GDM1 (cell line): ENCODE results near the gene CRCP.

Source experiments
- DNase-seq: peaks from one replicate; lab custom pipeline; 2025; lab: John Stamatoyannopoulos, UW

CRCP gene

DNA sequence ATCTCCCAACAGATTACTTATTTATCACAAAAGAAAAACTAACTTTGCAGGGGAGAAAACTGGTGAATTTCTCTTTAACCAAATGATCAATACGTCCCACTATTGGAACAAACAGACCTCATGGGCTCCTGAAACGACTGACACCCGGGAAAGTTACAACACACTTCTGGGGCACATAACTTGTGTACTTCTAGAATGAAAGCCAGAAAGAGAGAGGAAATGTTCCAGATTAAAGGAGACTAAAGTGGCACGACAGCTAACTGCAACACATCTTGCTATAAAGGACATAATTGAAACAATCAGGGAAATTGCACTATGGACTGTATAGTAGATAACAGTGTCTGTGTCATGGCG, 75.8 kb downstream of the CRCP start:
- DNase-seq: no peak

DNA sequence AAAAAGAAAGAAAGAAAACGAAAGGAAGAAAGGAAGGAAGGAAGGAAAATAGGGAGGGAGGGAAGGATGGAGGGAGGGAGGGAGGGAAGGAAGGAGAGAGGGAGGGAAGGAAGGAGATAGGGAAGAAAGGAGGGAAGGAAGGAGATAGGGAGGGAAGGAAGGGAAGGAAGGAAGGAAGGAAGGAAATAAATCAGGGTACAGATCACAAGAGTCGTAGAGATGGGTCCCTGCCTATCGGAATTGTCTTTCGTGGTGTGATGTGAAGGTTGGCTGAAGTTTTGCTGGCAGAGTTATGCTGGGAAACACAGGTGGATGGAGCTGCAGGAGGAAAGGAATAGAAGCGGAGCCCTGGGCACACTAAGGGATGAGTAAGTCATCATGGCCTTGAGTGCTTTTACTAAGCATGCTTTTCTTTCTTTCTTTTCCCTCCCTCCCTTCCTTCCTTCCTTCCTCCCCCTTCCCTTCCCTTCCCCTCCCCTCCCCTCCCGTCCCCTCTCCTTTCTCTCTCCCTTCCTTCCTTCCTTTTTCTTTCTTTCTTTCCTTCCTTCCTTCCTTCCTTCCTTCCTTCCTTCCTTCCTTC, 78.6 kb downstream of the CRCP start:
- no peak for DNase-seq

DNA sequence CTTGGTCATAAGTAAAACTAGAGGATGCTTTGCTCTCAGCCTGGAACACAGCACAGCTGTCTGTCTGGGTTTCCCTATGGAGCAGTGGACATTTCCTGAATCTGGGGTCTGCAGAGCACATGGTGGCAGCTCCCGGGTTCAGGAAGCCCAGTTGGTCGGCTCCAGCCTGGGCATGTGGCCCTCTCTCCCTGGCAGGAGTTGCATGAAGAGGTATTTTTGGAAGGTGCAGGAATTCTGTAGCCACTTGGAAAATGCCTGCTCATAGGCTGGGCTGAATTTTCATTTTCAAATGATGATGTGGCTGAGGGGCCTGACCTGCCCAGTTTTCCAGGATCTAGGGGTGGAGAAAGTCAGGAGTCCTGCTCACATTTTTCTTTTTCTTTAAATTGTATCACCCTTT, 83.8 kb downstream of the CRCP start:
- DNase-seq: no peak

- no peak for DNase-seq
Observed at GRCh38 chr7:66198956-66199355, 84.3 kb downstream of the CRCP start.

DNA sequence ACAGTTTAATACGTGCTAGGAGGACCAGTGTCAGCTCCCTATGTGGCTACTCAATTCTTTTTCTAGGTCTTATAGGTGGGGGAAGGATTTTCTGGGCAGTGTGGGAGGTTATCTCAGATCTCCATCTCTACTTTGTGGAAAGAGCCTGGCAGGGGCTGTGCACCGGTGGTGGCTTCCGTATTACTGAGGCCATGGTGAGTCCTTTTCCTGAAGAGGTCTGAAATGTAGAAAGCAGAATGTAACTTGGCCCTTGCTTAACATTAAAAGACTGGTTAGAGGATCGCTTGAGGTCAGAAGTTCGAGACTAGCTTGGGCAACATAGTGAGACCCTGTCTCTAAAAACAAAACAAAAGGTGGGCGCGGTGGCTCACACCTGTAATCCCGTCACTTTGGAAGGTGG, 87.8 kb downstream of the CRCP start:
- DNase-seq: no peak
